ENCODE data around the gene TBXT.

- no peak for TF ChIP-seq SIN3A (IDR thresholded peaks at IDR 0.05; ENCODE audit: borderline replicate concordance in 2 of 2, control insufficient read depth in 1 of 2, low read depth in 2 of 2, low read length in 2 of 2)
- TF ChIP-seq POLR2A (conservative IDR thresholded peaks at IDR 0.05), result no peak
- no peak for TF ChIP-seq HMGXB4 (CRISPR knock-in tag; IDR thresholded peaks at IDR 0.05)
- TF ChIP-seq ZBTB33 (CRISPR knock-in tag; IDR thresholded peaks at IDR 0.05), result no peak
- TF ChIP-seq ZNF354B (CRISPR knock-in tag; IDR thresholded peaks at IDR 0.05), result no peak
- TF ChIP-seq RBM22 (IDR thresholded peaks at IDR 0.05; ENCODE audit: low read depth, low read length, poor library complexity, severe bottlenecking), result no peak
- TF ChIP-seq CTCFL (IDR thresholded peaks at IDR 0.05; ENCODE audit: borderline replicate concordance, insufficient read depth, low read depth, low read length, poor library complexity, severe bottlenecking), result no peak
- TF ChIP-seq EHMT2 (IDR thresholded peaks at IDR 0.05), result no peak
These were observed 10.7 kb downstream of the TBXT start for GRCh38 chr6:166156942-166157341.

All from K562 (cell line).